ENCODE measurements around the gene NAT8L.

NAT8L gene

DNA sequence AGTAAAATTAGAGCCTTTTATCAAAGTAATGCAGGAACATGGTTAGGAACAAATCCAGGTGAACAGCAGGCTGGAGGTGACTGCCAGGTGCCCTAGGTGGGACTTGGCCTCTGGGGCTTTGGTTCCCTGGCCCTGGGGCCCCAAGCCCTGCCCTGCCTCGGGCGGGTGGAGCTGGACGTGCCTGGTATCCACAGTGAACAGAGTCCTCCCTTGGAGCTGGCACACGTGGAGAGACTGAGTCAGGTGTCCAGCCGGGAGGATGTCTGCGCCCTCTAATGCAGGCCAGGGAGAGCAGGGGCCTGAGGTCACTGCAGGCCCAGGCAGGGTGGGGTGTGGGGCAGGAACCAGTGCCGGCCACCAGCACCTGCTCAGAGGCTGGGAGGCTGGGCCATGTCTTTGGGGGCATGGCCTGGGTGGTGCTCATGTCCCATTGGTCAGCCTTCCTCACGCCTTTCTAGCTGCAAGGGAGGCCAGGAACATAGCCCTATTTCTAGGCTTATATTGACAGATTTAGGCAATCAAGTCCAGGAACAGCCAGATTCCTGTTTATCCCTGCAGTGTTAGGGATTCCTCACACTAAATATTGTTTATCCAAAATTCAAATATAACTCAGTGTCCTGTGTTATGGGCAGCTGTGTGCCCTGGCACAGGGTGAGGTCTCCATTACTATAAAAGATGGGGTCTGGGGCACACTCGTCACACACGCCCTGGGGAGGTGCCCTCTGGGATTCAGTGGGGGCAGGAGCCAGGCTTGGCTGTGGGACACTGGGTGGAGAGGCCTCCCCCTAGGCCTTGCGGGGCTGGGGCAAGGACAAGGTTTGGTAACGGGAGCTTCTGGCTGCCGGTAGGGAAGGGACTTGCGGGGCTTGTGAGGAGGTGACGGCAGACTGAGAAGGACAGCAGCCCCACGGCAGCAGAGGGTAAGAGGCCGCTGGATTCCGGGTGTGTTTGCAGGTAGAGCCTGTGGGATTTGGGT, 14.3 kb upstream of the NAT8L start:
- DNase-seq, result peak in 1 of 42 donors; percentile 40
- intact Hi-C loops (cut with DNase I), result no loop called here

DNA sequence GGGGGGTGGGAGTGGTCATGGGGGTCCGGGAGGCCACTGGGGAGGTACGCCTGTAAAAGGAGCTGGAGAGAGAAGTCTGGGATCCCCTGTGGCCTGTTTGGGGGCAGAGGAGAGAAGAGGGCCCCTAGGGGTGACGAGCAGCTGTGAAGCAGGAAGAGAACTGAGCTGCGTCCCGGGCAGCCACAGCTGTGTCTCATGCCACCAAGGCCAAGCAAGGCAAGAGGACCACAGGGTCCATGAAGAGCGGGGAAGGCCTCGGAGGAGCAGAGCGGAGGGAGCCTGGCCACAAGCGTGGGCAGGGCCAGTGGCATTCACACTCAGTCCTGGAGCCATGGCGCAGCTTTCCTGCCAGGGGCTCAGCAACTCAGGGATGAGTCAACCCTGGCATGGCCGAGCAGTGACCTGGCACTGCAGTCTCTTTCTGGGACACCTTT, 13.6 kb upstream of the NAT8L start:
- DNase-seq, result peak in 3 of 42 donors; percentile 16 to 51 (median 43)
- intact Hi-C loops (cut with DNase I), result no loop called here

DNA sequence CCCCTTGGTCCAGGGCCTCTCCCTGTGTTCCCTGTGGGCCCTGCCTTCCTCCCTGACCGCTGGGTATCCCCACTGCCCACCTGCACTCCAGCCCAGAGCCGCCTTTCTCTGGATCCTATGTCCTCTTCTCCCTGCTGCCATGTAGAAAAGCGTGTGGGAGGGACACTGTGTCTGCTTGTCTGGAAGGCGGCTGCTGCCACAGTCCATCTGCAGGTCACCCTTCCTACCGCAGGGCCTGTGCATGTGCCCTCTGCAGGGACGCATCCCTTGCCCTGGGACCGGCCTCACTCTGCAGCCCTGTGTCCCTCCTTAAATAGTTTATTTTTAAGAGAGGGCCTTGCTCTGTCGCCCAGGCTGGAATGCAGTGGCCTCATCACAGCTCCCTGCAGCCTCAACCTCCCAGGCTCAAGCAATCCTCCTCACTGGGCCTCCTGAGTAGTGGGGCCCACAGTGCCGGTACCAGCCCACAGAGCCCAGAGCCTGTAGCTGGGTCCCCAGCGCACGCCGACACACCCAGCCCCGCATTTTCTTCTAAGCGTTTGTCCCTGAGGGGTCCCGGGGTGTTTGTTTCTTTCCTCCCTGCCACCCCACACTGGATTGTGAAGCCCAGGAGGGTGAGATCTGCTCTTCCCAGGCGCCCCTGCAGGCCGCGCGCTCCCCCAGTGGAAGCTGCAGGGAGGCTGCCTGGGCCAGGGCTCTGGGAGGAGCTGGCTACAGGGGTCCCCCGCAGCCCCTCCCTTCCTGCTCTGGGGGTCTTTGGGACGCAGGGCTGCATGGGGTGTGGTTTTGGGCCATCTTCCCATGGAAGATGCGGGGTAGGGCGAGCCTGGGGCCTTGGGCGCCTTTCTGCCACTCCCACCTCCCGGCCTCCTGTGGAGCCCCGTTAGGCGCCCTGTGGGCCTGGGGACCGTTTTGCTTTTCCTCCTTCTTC, 12.8 kb upstream of the NAT8L start:
- DNase-seq, result peak in 4 of 42 donors; percentile 9 to 40 (median 32)
- intact Hi-C loops (cut with DNase I), result no loop called here

DNA sequence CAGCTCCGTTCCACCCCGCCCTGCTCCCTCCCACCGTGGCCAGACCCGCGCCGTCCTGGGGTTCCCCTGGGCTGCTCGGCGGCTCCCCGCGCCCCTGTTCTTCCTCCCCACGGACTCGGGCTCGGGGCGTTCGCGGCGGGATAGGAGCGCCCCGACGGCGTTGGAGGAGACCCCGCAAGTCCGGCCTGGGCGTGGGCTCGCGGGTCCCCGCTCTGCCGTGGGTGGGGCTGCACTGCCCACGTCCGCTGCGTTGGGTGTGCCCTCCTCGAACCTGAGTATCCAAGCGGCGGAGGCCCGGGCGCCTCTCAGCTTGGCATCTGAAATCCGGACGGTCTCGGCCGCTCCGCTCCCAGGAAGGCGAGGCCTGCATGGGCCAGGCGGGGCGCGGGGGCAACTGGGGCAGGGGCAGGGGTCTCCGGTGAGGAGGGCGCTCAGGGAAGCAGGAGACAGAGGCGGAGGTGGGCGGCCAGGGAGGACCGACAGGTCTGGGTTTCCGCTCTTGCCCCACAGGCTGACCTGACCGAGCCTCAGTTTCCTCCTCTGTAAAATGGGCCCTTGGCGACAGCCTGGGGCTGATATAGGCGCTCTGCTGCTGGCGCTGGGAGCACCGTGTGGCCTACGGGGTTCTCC, 12.0 kb upstream of the NAT8L start:
- intact Hi-C loops (cut with DNase I), result no loop called here
- peak in 3 of 42 donors; percentile 5 to 34 (median 14) for DNase-seq

DNA sequence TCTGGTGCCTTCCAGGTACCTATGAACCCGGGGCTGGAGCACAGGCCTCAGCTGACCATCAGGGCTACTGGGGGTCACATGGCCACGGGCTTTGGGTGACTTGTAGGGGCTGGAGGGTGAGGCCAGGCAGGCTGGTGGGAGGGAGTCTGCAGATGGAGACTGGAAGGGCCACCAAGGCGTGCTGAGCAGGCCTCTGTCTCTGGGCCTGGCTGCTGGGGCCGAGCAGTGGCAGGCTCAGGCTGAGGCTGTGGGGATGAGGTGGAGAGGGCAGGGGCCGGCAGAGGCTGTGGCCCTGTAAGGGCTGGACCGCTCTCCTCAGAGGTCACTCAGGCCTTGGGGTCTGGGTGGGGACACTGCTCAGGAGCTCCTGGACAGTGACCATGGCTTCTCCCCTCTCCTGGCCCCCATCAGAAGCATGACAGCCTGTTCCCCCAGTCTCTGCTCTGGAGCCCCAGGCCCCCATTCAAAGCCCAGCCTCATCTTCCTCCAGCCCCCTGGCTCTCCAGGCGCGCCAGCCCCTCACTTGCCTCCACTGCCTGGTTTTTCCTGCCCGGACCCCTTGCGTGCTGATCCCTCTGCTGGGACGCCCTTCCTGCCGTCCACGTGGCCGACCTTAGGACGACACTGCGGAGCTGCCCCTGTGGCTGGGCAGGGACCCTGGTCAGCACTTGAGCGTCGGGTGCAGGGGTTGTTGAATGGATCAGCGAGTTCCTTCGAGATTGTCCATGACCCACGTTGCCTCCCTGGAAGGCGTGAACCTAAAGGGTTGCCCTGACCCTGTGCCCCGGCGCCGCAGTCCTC, 11.1 kb upstream of the NAT8L start:
- DNase-seq, result peak in 3 of 42 donors; percentile 4 to 33 (median 10)
- intact Hi-C loops (cut with DNase I), result no loop called here

DNA sequence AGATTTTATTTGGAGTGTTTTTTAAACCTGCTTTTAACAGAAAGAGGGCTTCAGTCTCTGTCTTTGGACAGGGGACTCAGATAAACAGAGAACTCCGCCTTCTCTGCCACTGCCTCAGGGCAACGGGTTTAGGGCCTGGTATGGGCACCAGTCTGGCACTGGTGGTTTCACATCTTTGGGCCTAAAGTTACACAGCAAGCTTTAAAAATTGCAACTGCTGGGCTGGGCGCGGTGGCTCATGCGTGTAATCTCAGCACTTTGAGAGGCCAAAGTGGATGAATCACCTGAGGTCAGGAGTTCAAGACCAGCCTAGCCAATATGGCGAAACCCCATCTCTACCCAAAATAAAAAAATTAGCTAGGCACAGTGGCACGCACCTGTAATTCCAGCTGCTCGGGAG, 10.3 kb upstream of the NAT8L start:
- intact Hi-C loops (cut with DNase I), result no loop called here
- DNase-seq, result peak in 2 of 42 donors; percentile 12 to 25

DNA sequence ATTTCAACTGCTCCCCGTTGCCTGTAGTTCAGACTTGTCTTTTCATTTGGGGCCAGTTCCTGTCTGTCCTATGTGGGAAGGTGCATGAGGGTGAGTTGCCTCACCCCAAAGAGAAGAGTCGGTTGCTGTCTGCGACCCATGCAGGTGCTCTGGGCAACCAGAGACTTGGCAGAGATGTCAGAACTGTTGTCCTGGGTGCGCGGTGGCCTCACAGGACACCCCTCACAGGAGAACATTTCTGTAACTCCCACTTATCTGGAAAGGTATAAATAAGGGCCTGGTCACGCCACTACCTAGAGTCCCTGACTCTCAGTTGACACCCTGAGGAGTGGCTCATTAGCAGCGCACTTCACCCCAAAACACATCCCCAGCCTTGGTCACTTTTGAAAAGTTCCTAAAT, 9.7 kb upstream of the NAT8L start:
- DNase-seq, result peak in 2 of 42 donors; percentile 4 to 7
- intact Hi-C loops (cut with DNase I), result no loop called here

DNA sequence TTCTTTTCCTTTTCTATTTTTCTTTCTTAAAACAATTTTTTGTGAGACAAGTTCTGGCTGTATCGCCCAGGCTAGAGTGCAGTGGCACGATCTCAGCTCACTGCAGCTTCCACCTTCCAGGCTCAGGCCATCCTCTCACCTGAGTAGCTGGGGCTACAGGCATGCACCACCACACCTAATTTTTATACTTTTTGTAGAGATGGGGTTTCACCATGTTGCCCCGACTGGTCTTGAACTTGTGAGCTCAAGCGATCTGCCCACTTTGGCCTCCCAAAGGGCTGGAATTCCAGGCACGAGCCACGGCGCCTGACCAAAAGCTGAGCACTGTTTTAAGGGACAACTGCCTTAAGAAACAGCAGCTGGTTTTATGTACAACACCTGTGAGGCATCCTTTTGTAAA, 9.3 kb upstream of the NAT8L start:
- peak in 2 of 42 donors; percentile 7 to 21 for DNase-seq
- intact Hi-C loops (cut with DNase I), result no loop called here

DNA sequence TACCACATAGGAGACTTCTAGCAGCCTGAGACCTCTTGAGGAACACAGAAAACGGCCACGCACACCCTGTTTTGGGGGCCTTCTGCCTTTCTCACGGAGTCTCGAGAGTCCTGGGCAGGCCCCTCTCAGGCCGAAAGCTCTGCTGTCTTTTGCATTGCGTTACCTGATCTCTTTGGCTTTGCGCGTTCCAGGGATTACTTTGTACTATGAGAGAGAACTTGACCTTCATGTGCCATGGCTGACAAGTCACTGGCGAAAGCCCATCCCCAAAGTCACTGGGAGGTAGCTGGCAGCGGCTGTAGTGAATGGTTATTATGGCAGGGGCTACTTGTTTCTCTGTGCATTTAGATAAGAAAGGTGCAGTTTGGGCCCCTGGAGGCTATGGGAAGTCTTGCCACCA, 8.0 kb upstream of the NAT8L start:
- DNase-seq, result peak in 2 of 42 donors; percentile 3 to 7
- intact Hi-C loops (cut with DNase I), result no loop called here

DNA sequence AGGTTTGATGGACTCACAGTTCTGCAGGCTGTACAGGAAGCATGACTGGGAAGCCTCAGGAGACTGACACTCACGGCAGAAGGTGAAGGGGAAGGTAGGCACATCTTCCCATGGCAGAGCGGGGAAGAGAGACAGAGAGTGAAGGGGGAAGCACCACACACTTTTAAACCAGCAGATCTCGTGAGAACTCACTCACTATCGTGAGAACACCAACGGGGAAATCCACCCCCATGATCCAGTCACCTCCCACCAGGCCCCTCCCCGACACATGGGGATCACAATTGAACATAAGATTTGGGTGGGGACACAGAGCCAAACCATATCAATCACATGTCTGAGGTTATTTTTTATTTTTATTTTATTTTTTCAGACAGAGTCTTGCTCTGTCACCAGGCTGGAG, 4.9 kb upstream of the NAT8L start:
- intact Hi-C loops (cut with DNase I), result no loop called here
- DNase-seq, result peak in 6 of 42 donors; percentile 3 to 40 (median 17)

DNA sequence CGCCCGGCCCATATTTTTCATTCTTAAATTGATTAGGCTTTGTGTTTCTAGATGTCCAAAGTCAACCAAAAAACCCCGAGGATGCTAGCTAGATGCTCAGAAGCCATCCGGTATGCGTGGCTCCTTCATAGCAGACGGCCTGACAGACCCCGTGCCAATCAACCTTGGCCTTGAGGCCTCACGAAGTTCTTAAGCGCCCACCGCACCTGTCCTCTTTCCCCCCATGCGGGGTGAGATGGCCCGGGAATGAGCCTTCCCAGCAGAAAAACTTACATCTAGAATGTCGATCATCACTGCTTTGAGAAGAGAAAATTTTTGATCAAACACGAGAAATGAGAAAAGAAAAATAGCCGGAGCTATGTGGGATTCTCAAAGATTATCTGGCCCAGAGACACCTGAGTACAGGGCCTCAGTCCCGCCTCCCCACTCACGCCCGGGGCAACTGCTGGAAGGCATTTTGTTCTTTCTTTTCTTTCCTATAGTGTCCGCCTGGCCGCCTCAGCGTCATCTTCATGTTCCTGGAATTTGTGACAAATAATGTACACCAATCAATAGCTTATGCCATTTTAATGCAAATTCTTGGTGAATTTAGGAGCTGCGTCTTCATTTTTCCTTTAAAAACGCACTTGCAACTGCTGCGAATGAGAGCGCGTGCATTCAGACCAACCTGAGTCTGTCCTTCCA, 1.6 kb upstream of the NAT8L start:
- DNase-seq, result peak in 4 of 42 donors; percentile 3 to 46 (median 26)
- intact Hi-C loops (cut with DNase I), result no loop called here

DNA sequence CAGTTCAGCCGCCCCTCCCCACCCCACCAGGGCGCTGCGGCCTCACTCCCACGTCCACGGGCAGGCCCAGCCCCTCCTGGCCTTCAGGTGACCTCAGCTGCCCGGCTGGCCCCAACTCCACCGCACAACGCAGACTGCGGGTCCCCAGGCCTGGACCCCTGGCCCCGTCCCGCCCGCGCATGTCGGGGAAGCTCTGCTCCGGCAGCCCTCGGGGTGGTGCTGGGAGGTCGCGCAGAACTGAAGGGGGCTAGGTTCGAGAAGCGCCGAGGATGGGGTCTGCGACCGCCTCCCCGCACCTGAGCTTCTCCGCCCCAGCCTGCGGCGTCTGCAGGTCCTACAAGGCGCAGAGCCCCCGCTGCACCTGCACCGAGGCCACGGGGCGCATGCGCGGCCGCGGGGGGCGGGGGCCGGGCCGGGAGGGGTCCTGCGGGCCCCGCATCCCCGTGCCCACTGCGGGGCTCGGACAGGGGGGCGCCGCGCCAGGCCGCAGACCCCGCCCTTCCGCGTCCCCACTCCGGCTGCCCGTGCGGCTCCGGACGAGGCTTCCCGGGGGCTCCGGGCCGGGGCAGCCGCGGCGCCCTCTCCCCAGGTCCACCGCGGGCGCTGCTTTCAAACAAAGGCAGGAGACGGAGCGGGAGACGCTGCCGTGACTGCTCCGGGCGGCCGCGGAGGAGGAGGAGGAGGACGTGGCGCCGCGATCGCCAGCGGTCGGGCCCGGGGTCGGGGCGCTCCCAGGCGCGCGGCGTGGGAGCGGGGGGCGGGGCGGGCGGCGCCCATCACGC, 672 bp upstream of the NAT8L start:
- intact Hi-C loops (cut with DNase I), result no loop called here
- peak in 38 of 42 donors; percentile 50 to 86 (median 72) for DNase-seq

DNA sequence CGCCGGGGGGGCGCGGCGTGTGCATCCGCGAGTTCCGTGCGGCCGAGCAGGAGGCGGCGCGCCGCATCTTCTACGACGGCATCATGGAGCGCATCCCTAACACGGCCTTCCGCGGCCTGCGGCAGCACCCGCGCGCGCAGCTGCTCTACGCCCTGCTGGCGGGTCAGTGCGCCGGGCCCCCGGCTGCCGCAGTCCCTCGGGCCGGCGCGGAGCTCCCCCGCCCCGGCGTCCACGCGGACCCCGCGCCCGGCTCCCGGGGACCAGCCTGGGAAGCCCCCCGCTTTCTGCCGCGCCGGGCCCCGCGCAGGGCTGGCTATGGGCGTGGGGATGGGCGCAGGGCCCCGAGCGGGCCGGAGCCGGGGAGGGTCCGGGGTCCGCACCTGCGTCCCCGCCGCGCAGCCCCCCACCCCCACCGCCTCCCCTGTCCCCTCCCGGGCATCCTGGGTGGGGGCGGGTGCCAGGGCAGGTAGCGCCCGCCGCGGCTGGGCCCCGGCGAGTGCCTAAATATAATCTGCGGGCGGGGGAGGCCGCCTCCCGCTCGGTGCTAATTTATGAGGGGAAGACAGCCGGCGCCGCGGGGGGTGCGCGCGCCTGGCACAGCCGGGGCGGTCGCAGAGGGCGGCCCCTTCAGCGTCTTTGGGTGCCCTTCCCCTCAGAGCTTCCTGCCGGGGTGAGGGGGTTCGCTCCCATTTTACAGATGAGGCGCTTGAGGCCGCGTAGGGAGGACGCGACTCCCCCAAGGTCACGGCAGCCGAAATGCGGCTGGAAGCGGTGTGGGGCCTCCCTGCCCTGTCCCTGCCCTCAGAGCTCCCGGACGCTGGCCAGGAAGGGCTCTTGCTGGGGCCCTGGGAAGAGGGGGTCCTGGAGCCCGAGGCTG, 837 bp downstream of the NAT8L start:
- DNase-seq, result peak in 25 of 42 donors; percentile 36 to 81 (median 69)
- intact Hi-C loops (cut with DNase I), result no loop called here

DNA sequence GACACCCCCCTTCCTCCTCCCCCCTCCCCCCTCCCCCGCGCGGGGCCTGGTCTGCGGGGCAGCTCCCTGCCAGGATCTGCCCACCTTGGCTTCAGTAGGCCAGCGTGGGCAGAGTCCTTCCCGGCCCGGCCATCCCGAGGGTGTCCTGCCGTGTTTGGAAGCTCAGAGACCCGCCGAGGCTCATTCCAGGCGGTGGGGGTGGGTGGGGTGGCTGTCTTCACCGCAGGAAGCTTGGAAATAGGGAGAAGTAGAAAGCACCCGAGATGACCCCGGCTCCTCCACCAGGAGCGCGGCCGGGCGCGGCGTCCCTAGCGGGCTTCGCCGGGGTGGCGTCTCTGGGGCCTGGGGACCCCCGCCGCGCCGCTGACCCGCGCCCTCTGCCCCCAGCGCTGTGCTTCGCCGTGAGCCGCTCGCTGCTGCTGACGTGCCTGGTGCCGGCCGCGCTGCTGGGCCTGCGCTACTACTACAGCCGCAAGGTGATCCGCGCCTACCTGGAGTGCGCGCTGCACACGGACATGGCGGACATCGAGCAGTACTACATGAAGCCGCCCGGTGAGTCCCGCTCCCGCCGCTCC, 1.6 kb downstream of the NAT8L start:
- intact Hi-C loops (cut with DNase I), result no loop called here

More for the DNA sequence above, 1.6 kb downstream of the NAT8L start:
- DNase-seq, result peak in 2 of 42 donors; percentile 18 to 33

All from head of caudate nucleus (tissue), 42 donors.